ENCODE results near the gene PFDN6. TPM values are rescaled to one million over a fixed set of nuclear protein-coding genes. Genes with fewer than 3 reads are reported as not detected.

PFDN6 gene
- total RNA-seq, 2 experiments from 2014 or later = 65.4 to 96.9 TPM

DNA sequence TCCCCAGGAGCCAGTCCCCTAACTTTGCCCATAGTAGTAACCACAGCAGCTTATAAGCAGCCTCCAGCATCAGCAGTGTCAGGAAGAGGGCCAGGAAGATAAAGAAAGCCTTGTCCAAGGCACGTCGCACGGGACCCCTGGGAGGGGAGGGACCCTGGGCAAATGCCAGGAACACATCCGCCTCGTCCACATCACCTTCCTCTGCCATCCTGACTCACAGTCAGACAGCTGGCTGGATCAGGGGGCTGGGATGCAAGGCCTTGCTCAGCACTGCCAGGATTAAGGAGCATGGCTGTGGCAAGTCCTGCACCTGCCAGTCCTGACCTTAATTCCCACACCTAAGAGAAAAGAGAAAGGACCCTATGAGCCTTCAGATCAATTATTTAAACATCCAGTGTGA lies 39.7 kb downstream of the PFDN6 start:
- intact Hi-C loops (cut with DNase I, micrococcal nuclease) = no loop called here
- ChIA-PET POLR2A (no interaction called here), CTCF (interaction anchor here (1.2 to 1.9 kb wide), 2 partner anchors 11 to 16 kb away, joined by 4 to 13 read pairs; partner anchors contain the start of gene ZBTB22)
- Mint-ChIP-seq H3K9me3 (ENCODE audit: low read depth) (no peaks in the 10 kb centered on the region), H3K27me3 (no peaks in the 10 kb centered on the region), H3K27ac (no peak overlapping the region), H3K4me1 (peaks cover 12% of the 10 kb centered on the region), H3K4me3 (no peak overlapping the region), H3K36me3 (ENCODE audit: low read depth) (no peaks in the 10 kb centered on the region)
- DNase-seq (no peak), ATAC-seq (no peak)

DNA sequence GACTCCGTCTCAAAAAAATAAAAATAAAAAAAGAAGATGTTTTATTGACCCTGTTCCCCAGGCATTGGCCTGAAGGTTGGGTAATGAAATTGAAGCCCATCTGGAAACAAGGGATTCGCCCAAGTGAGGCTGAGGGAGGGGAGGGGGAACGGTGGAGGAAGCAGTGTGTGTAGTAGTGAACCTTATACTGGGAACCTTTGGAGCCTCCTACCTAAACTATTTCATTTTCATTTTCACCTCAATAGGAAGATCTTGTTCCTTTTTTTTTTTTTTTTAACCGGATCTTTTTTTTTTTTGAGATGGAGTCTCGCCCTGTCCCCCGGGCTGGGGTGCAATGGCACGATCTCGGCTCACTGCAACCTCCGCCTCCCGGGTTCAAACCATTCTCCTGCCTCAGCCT lies 41.3 kb downstream of the PFDN6 start:
- Mint-ChIP-seq H3K27me3 (no peaks in the 10 kb centered on the region), H3K36me3 (ENCODE audit: low read depth) (no peaks in the 10 kb centered on the region), H3K27ac (no peak overlapping the region), H3K4me1 (peaks cover 11% of the 10 kb centered on the region), H3K4me3 (no peak overlapping the region), H3K9me3 (ENCODE audit: low read depth) (no peaks in the 10 kb centered on the region)
- ATAC-seq (no peak), DNase-seq (no peak)
- intact Hi-C loops (cut with DNase I, micrococcal nuclease) = no loop called here
- POLR2A ChIA-PET = no interaction called here
- CTCF ChIA-PET = no interaction called here

DNA sequence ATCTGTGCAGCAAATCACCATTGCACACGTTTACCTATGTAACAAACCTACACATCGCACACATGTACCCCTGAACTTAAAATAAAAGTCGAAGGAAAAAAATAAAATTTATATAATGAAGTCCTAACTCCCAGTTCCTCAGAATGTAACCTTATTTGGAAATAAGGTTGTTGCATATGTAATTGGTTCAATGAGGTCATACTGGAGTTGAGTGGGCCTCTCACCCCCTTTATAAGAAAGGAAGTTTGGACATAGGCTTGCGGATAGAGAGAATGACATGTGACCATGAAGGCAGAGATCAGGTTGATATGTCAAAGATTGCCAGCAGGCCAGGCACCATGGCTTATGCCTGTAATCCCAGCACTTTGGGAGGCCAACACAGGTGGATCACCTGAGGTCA lies 44.3 kb downstream of the PFDN6 start:
- Mint-ChIP-seq H3K9me3 (ENCODE audit: low read depth) (no peaks in the 10 kb centered on the region), H3K4me3 (no peak overlapping the region), H3K27ac (no peak overlapping the region), H3K27me3 (no peaks in the 10 kb centered on the region), H3K4me1 (peaks cover 11% of the 10 kb centered on the region), H3K36me3 (ENCODE audit: low read depth) (no peaks in the 10 kb centered on the region)
- POLR2A ChIA-PET = no interaction called here
- DNase-seq (no peak), ATAC-seq (no peak)
- CTCF ChIA-PET = interaction anchor here (1.1 kb wide), 1 partner anchor 11 kb away, joined by 3 read pairs; no protein-coding TSS in a partner anchor
- intact Hi-C loops (cut with DNase I, micrococcal nuclease) = no loop called here

DNA sequence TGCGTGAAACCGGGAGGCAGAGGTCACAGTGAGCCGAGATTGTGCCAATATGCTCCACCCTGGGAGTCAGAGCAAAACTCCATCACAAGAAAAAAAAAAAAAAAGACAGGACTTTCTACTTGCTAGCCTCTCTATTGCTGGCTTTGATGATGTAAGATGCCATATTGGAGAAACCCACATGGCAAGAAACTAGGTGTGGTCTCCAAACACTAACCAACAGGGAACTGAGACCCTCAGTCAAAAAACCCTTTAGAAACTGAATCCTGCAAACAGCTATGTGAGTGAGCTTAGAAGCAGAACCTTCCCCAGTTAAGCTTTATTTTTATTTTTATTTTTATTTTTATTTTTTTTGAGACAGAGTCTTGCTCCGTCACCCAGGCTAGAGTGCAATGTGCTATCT lies 46.5 kb downstream of the PFDN6 start:
- Mint-ChIP-seq H3K36me3 (ENCODE audit: low read depth) (no peaks in the 10 kb centered on the region), H3K27me3 (no peaks in the 10 kb centered on the region), H3K9me3 (ENCODE audit: low read depth) (no peaks in the 10 kb centered on the region), H3K4me3 (no peak overlapping the region), H3K4me1 (peaks cover 11% of the 10 kb centered on the region), H3K27ac (no peak overlapping the region)
- ATAC-seq (no peak), DNase-seq (no peak)
- intact Hi-C loops (cut with DNase I, micrococcal nuclease) = no loop called here
- ChIA-PET POLR2A (no interaction called here), CTCF (interaction anchor here (0.6 to 1.1 kb wide), 3 partner anchors 10 to 93 kb away, joined by 3 to 5 read pairs (median 3); no protein-coding TSS in a partner anchor)

DNA sequence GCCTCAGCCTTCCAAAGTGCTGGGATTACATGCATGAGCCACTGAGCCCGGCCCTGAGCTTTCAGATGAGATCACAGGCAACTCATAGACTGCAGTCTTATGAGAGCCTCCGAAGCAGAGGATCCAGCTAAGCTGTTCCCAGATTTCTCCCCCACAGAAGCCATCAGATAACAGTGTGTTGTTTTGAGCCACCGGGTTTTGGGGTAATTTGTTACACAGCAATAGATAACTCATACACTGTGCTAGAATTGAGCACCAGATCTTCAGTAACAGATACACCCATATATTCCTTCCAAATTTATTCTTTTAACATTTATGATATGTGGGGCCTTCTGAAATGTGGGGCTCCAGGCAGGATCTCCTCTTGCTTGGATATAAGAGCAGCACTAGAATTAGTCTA lies 47.1 kb downstream of the PFDN6 start:
- ChIA-PET POLR2A (no interaction called here), CTCF (interaction anchor here (0.6 to 1.1 kb wide), 3 partner anchors 11 to 93 kb away, joined by 3 to 5 read pairs (median 3); no protein-coding TSS in a partner anchor)

DNA sequence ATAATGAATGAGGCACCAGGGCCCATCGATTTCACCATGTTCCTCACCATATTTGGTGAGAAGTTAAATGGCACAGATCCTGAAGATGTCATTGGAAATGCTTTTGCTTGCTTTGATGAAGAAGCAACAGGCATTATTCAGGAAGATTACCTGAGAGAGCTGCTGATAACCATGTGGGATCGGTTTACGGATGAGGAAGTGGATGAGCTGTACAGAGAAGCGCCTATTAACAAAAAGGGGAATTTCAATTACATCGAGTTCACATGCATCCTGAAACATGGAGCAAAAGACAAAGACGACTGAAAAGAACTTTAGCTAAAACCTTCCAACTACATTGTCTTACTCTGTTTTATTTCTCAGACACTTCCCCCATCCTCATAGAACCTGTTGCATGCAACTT lies 49.8 kb downstream of the PFDN6 start:
- DNase-seq (no peak), ATAC-seq (no peak)
- peaks cover 10% of the 10 kb centered on the region for H3K4me1 Mint-ChIP-seq
- no peaks in the 10 kb centered on the region for H3K9me3 Mint-ChIP-seq (ENCODE audit: low read depth)
- CTCF ChIA-PET = no interaction called here
- H3K4me3 Mint-ChIP-seq = no peak overlapping the region
- H3K36me3 Mint-ChIP-seq (ENCODE audit: low read depth) = no peaks in the 10 kb centered on the region
- intact Hi-C loops (cut with DNase I, micrococcal nuclease) = no loop called here
- no peak overlapping the region for H3K27ac Mint-ChIP-seq
- POLR2A ChIA-PET = no interaction called here
- no peaks in the 10 kb centered on the region for H3K27me3 Mint-ChIP-seq

More for the DNA sequence above, 47.1 kb downstream of the PFDN6 start:
- Mint-ChIP-seq H3K4me3 (no peak overlapping the region), H3K9me3 (ENCODE audit: low read depth) (no peaks in the 10 kb centered on the region), H3K4me1 (peaks cover 11% of the 10 kb centered on the region), H3K27me3 (no peaks in the 10 kb centered on the region), H3K36me3 (ENCODE audit: low read depth) (no peaks in the 10 kb centered on the region), H3K27ac (no peak overlapping the region)
- intact Hi-C loops (cut with DNase I, micrococcal nuclease) = no loop called here
- ATAC-seq = no peak
- DNase-seq = no peak

Small RNAs within 50 kb of the gene (microRNA-seq; reads per million reads assigned to microRNA genes)
- gene MIR6834 (ENCODE audit: borderline replicate concordance) (not detected), gene MIR6873 (ENCODE audit: borderline replicate concordance) (not detected)

Other genes with a start within 250 kb of the PFDN6 start
- 10 to 100 TPM; 11.5 to 13.3 TPM for gene HLA-DPA1, start 216.0 kb upstream of the PFDN6 start, total RNA-seq
- 1 to 10 TPM; 5.2 to 5.4 TPM for gene HLA-DPB1, start 213.6 kb upstream of the PFDN6 start, total RNA-seq
- gene COL11A2, start 97.1 kb upstream of the PFDN6 start, total RNA-seq = 1 to 10 TPM; 1.9 to 2.0 TPM
- gene RXRB, start 88.9 kb upstream of the PFDN6 start, total RNA-seq = 10 to 100 TPM; 41.0 to 45.4 TPM
- 10 to 100 TPM; 33.0 to 41.8 TPM for gene SLC39A7, start 88.7 kb upstream of the PFDN6 start, total RNA-seq
- gene HSD17B8, start 84.9 kb upstream of the PFDN6 start, total RNA-seq = 10 to 100 TPM; 23.4 to 33.2 TPM
- 10 to 100 TPM; 28.3 to 39.3 TPM for gene RING1, start 81.1 kb upstream of the PFDN6 start, total RNA-seq
- gene VPS52, start 17.7 kb upstream of the PFDN6 start, total RNA-seq = 10 to 100 TPM; 35.6 to 45.2 TPM
- gene RPS18, start 17.5 kb upstream of the PFDN6 start, total RNA-seq = 1,000 to 10,000 TPM; 2,706 to 4,631 TPM
- gene B3GALT4, start 12.5 kb upstream of the PFDN6 start, total RNA-seq = 1 to 10 TPM; 2.8 to 3.5 TPM
- 10 to 100 TPM; 63.5 to 69.4 TPM for gene WDR46, start 362 bp upstream of the PFDN6 start, total RNA-seq
- gene RGL2, start 9.3 kb downstream of the PFDN6 start, total RNA-seq = 10 to 100 TPM; 19.9 to 21.5 TPM
- gene TAPBP, start 24.5 kb downstream of the PFDN6 start, total RNA-seq = 100 to 1,000 TPM; 164 to 190 TPM
- 1 to 10 TPM; 9.0 to 9.9 TPM for gene ZBTB22, start 28.1 kb downstream of the PFDN6 start, total RNA-seq
- gene DAXX, start 33.4 kb downstream of the PFDN6 start, total RNA-seq = 10 to 100 TPM; 66.2 to 75.5 TPM
- gene KIFC1, start 102.2 kb downstream of the PFDN6 start, total RNA-seq = 10 to 100 TPM; 86.0 to 89.3 TPM
- gene PHF1, start 121.4 kb downstream of the PFDN6 start, total RNA-seq = 10 to 100 TPM; 24.9 to 28.2 TPM
- gene CUTA, start 128.5 kb downstream of the PFDN6 start, total RNA-seq = 100 to 1,000 TPM; 154 to 188 TPM
- gene SYNGAP1, start 130.5 kb downstream of the PFDN6 start, total RNA-seq = 10 to 100 TPM; 43.6 to 45.6 TPM
- gene ZBTB9, start 165.0 kb downstream of the PFDN6 start, total RNA-seq = 1 to 10 TPM; 9.3 to 9.5 TPM

Data from activated CD4-positive, alpha-beta T cell treated with anti-CD3 and anti-CD28 coated beads for 36 hours (primary cell).